ENCODE data around the gene DESI2.

The DESI2 gene

GRCh38 chr1:244751271-244751895, 98.5 kb downstream of the DESI2 start:
- in situ Hi-C loops (cut with MboI; ENCODE audit: low sequenced_read_pairs), result no loop called here

- in situ Hi-C loops (cut with MboI; ENCODE audit: low sequenced_read_pairs), result no loop called here
Measured at GRCh38 chr1:244755673-244756072, 102.7 kb downstream of the DESI2 start.

- in situ Hi-C loops (cut with MboI; ENCODE audit: low sequenced_read_pairs), result no loop called here
Measured at GRCh38 chr1:244757091-244757939, 104.4 kb downstream of the DESI2 start.
